Activated T-cell treated with anti-CD3 and anti-CD28 coated beads, Interleukin-2, amount 50 U/mL, for 48 hours (primary cell): Measurements from ENCODE around the gene WIPF1.

Experiments
- DNase-seq, 2 experiments: peaks; one replicate each; pipeline ENCODE4 v3.0.0-alpha.2; 2020

WIPF1 gene

DNA sequence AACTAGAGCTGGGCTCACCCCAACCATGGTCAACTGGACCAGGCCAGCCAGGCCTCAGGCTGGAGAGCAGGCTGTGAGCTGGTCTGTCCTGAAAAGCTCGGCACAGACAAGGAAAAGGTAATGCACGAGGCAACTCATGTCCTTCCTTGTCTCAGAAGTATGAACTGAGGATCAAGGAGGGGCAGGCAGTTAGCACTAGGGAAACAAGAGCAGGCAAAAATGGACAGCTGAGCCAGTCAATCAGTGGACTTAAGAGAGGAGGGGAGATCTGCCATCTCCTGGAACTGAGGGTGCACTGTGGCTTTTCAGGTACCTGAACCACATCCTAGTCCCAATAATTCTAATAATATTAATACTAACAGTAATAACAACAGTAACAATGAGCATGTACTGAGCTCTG lies 20.6 kb upstream of the WIPF1 start:
- no peak for DNase-seq

DNA sequence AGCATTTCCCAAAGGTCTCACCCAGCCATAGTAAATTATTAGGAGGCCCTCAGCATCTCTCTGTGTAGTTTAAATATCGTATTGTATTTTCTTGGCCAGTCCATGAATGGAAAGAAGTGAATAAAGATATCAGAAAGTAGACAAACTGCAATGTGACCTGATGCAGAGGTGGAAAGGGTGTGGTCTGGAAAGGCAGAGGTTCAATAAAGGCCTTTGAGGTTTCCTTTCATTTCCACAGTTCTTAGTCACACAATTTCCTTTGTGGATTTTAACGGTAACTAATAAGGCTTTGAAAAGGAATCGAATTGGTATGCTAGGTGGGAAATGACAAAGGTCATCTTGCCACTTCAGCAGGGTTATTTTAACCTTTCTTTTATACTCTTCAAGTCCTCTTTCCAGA lies 20.1 kb upstream of the WIPF1 start:
- DNase-seq: no peak

DNA sequence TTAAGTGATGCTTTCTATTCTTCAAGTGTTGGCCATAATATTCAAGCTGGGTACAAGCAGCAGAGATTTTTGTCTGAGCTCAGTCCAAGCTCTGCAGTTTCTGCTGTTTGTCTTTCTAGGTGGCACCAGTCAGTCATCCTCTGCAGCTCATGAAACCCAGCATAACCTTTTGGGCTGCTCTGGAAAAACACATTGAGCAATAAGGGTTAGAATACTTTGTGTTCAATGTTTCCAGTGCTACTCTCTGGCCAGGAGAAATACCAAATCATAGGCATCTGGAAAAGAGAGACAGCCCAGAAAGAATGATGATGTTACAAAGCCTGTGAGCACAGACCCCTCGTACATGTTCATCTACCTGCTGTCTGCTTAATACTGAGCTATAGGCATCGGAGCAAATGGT lies 19.5 kb upstream of the WIPF1 start:
- no peak for DNase-seq

DNA sequence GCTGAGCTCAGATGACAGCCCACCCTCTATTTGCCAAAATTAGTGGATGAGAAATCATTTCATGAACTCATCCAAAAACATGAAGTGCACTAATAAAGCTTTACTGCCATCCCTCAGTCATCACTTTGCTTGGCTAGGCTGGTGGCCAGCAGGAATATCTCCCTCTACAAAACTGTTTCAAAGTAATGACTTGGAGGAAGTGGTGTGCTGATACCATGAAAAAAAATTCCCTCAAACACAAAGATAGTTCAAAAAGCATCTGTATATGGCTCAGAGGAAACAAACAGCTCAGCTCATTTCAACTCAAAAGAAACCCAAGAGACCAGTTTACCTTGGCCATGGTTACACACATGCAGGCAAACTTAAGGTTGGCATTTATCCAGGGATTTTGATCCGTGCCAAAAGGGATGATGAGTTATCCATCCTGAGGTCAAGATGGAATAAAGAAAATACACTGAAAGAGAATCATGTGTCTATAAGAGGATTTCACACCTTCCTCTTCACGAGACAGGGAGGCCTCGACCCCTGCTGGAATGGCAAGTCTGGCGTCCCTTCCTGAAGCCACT lies 18.4 kb upstream of the WIPF1 start:
- DNase-seq: no peak

DNA sequence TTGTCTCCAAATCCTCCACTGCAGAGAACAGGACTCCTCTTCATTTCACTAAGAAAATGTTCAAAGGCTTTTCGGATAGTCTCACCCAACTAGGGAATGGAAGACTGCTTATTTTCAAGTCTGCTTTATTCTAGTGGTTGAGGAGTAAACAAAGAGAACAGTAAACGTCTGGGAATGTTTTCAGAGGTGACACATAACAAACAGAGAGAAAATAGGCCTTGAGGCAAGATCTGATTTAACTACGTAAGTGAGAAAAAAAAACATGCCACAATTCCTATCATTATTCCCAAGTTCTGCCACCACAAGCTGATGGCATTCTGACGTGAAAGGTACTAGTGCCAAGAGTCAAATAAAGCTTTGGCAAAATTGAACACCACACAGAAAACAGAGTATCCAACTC lies 16.7 kb upstream of the WIPF1 start:
- DNase-seq: no peak

DNA sequence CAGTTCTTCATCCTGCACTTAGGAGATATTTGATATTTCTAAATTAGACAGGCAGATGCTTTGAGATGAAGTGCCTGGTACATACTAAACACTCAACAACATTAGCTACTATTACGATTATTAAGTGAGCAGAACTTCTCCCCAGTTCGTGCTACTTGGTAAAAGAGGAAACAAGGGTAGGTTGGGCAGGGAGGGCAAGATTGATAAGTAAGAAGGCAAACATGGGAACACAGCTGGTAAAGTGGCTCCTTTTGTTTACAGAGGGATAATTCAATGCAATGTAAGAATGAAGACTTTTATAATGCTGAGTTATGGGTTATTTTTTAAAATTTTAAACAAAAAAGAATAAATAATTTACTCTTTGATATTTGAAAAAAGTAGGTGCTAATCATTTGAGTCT lies 15.9 kb upstream of the WIPF1 start:
- DNase-seq: no peak

DNA sequence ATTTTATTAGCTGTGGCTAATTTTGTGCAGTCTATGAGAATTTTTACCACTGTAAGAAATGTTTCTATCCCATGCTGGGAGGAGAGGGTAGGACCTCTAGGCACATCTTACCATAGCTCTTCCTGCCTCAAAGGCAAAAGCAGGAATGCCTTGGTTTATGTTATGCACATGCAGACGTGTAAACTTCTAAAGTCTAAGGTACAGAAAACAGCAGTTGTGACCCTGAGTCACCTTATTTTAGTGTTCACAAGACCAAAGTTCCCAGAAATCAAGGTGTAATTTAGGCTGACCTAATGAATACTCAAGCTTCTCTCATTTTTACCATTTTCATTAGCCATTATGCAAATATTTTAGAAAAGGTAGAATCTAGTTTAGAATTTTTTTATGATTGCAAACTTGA lies 15.4 kb upstream of the WIPF1 start:
- DNase-seq: no peak

DNA sequence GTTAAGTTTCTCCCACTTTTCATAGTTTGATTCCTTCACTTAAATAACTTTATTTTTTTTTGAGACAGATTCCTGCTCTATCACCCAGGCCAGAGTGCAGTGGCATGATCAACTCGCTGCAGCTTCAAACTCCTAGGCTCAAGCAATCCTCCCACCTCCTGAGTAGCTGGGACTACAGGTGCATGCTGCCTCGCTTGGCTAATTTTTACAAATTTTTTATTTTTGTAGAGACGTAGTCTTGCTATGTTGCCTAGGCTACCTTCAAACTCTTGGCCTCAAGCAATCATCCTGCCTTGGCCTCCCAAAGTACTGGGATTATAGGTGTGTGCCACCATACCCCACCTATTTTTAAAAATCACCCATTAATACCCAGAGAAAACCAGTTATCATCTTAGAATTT lies 14.2 kb upstream of the WIPF1 start:
- no peak for DNase-seq

DNA sequence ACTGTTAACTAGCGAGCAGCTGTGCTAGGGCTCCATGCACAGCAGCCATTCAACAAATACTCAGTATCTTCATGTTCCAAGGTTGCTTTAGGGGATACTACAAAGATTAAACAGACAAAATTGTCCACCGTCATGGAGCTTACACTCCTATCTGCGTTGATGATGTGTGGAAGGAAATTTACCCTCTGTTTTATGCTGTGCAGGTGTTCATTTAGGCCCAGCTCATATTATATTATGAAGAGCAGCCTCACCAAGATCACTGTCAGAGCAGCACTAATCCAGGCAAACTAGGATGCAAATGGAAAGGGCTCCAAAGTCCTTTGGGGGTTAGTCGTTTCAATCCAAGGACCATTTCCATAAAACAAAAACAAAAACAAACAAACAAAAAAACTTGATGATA lies 13.4 kb upstream of the WIPF1 start:
- no peak for DNase-seq

DNA sequence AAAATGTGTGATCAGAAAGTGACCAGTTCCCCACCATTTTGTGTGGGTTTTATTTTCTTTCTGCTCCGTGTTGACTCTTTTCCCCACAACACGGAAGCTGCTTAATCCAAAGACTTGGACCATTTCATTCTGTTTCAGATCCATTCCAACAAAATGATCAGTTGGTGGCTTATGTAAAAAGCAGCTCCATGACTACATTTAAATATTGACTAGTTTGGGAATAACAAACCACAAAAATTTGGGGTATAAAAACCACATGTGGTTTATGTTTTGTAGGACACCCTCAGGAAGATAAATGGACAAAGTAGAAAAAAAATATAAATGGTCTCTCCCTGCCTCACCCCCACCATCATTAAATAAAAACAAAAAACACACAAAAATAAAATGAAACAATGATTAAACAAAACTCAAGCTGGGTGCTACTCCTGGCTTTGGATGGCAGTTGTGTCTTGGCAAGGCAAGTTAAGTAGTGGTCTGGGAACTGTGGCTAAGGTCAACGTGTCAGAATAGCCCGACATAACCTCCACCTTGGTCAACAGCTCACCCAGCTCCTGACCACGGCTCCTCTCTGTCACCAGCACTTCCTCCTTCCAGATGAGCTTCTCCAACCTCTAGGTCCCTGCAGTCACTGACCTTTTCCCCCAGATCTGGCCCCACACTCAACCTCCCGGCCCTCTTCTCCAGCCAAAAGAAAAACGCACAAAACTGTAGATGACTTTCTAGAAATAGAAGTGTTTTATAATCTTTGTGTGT lies 12.8 kb upstream of the WIPF1 start:
- DNase-seq: peak; percentile 27 to 44

DNA sequence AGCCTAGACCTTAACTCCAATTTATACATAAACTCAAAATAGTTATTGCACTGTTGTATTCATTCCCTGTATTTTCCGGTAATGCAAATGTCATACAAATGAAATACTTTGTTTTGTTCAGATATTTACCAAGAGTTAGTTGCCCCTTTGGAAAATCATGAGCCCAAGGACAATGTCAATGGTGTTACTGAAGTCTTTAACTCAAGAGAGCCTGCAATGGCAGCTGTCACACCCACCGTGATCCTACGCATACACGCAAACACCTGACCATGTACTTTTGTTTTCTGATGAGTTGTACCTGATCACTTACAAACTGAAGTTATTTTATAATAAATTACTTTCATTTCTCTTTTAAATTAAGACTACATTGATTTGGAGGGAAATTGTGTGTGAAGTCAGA lies 11.7 kb upstream of the WIPF1 start:
- DNase-seq: no peak

DNA sequence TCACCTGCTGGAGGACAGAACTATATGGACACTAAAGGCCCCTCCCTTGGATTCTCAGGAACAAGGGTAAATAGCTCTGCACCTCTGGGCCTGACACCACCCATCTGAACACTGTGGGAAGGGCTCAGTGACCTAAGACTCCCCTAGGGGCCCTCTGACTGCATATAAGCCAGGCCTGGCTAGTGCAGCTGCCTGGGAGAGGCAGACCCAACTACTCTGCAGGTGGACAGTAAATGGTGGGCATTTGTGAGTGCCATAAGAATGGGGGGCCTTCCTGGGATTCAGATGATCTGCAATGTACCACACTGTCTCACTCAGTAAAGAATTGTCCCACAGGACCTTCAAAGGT lies 11.2 kb upstream of the WIPF1 start:
- DNase-seq: peak in 1 of 2 experiments; percentile 45

DNA sequence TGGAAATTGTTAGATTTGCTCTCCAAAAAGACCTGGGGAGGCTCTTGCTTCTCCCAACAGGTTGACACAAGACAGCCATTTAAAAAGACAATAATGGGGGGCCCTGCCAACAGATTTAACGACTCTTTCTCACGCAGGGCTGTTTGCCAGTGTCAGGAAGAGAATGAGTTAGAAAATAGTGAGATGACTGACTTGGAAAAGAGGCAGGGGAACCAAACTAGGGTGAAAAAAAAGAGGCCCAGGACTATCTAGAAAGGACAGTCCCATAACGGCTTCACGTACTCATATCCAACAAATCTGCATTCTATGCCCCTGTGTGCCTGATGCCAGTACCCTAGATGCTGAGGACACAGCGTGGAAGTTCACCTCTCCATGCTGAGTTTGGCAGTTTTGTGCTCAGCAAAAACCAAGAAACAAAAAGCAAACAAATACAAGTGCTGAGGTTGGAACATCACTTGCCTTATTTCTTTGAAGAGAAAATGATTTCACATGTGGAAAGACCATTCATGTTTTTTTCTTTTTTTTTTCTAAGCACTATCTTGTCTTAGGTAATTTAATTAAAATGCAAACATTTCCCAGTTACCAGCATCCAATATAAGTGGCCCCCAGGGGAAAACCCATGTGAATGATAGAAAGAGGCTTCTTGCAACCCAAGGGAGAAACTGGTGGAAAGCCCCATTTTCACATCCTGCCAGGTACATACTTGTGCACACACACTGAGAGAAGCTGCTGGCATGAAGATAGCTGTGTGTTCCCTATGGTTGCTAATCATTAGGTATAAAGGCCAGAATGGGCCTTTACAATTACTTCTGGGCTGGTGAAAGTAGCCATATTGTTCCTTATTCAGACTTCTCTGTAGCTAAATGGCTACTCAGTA lies 10.6 kb upstream of the WIPF1 start:
- DNase-seq: peak in 1 of 2 experiments; percentile 52

DNA sequence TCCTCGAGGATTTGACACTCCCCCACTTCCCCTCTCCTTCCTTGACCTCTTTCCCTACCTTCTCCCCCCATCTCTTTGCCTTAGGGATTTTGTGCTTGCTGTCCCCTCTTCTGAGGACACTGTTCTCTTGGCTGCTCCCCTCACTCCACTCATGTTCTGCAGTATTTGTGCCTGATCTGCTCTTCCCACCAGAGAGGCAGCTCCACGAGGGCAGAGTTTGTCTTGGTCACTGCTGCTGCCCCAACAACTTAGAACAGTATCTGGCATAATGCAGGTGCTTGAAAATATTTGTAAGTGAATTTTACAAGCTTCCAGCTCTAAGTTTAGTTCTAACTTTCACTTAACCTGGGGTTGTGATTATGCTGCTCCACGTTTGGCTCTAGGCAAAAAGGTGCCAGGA lies 10.0 kb upstream of the WIPF1 start:
- no peak for DNase-seq

DNA sequence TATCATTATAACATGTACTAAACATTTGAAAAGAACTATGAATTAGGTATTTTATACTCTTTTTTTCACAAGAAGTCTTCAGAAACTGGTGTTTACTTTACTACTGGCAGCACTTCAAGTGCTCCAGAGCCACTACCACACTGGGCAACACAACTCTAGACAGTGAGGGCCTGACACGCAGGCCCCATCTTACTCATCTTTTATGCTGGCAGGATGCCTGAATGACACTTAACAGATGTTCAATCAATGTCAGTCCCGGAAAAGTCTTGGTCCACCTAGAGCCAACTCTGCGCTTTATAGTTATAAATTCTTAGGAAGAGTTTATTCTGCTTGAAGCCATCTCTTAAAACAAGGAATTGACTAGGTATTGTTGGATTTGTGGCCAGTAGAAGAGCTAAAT lies 8.7 kb upstream of the WIPF1 start:
- DNase-seq: peak in 1 of 2 experiments; percentile 60

DNA sequence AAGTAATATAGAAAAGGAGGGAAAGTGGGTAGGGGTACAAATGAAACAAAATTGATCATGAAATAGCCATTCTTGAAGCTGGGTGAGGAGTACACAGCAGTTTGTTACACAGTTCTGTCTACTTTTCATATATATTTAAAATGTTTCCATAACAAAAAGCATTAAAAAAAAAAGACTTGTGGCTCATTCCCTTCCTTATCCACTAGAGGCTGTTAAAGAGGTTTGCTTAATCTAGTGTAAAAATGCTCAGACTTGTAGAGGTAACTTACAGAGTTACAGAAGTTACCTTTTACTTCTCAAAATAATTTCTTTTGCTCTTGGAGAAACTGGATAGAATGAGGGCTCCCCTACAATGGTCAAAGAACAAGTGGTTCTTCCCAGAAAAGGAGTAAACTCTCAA lies 8.1 kb upstream of the WIPF1 start:
- no peak for DNase-seq

DNA sequence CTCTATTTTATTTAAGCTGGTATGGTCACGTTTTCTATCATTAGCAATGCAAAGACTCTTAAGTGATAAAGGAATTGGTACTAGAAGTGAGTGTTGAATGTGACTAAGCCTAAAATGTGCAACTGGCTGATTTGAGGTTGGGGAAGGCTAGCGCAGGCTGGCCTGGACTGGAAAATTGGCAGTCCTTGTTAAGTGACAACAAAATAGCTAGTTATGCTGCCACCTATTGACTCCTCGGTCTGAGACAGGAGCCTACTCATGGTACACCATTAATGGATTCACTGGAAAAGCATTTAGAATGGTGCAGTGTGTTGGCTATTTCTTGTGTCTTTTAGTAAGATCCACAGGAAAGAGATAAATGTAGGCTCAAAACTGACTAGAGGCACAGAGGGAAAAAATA lies 5.7 kb upstream of the WIPF1 start:
- DNase-seq: peak in 1 of 2 experiments; percentile 59

DNA sequence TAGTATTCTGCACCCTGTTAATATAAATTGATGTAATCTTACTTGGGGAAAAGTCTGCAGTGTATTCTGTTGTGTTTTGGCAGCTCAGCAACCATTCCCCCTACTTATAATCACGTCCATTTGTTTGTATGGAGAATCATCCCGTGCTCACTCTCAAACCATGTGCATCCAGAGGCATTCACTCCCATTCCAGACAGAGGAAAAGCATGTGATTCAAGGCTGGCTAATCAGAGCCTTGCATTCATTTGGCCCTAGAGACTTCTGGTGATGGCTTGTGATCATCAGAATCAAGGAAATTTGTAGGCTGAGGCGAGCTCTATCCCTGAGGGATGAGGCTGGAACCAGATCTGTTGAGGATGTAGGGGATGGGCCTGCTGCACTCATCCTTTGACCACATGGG lies 5.1 kb upstream of the WIPF1 start:
- DNase-seq: no peak

DNA sequence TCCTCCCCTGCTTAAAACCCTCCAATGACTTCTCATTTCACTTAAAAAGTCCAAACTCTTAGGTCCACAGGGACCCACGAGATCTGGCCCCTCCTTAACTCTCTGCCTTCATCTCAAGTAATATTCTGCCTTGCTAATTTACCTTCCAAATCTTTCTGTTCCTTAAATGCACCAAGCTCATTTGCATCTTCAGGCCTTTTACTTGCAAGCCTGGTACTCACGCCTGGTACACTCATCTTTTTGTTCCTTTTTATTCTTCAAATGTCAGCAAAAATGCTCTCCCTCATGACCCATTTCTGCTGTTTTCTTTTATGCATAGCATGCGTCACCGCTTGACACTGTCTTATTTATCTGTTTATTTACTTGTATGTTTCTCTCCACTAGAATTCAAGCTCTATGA lies 2.7 kb upstream of the WIPF1 start:
- DNase-seq: no peak

DNA sequence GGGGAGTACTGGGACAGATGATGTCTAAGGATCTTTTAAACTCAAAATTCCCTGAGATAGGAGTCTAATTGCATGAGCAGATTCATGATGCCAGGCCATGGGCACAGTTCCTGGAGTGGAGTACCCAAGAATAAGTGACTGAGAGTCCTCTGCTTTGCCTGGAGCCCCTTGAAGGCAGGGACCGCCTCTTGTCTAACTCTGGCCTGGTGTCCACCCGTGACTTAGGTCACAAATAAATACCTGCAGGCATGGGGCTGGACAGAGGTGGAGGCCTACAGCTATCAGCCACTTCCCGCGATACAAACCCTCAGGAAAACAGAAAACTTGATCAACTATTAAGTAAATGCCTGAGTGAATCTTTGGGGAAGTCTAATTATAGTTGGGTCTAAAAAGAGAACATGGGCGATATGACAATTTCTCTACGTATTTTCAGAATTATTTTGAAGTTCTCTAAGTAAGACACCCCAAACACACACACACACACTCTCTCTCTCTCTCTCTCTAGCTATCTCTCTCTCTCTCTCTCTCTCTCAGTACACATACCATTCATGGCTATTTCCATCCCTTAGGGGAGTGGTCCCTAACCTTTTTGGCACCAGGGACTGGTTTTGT lies 1.8 kb upstream of the WIPF1 start:
- DNase-seq: no peak

DNA sequence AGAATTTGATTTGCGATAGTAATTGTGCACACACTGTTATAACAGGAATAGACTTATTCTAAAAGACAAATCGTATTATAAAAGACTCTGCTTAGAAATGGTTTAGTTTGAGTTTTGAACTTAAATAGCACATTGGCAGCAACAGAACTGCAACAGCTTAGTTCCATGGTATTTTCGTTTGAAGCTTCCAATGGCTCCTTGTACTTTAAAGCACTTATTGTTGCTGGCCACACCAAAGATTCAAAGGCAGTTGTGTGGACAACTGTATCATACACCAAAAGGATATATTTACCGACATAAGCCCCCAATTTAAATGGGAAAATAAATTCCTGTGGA lies 627 bp downstream of the WIPF1 start:
- DNase-seq: no peak

DNA sequence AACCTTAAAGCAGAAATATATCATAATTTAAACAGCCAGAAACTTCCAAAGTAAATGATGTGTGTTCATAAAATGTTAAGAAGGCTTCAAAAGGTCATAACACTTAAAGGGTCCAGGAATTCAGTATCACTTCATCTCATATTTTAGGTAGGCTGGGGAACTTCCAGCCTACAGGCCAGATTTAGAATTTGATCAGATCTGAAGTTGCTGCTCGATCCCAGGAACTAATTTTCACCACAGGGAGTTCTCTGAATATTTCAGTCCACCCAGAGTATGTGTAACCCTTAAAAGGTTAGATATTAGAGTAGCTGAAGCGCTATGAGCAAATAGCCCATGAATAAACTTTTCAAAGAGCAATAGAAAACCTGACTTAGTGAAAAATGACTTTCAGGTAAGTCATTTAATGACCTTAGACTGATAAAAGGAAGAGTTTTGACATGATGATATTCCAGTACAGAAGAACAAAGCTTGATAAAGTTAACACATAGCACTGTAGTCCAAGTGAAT lies 1.7 kb downstream of the WIPF1 start:
- DNase-seq: peak in 1 of 2 experiments; percentile 17

DNA sequence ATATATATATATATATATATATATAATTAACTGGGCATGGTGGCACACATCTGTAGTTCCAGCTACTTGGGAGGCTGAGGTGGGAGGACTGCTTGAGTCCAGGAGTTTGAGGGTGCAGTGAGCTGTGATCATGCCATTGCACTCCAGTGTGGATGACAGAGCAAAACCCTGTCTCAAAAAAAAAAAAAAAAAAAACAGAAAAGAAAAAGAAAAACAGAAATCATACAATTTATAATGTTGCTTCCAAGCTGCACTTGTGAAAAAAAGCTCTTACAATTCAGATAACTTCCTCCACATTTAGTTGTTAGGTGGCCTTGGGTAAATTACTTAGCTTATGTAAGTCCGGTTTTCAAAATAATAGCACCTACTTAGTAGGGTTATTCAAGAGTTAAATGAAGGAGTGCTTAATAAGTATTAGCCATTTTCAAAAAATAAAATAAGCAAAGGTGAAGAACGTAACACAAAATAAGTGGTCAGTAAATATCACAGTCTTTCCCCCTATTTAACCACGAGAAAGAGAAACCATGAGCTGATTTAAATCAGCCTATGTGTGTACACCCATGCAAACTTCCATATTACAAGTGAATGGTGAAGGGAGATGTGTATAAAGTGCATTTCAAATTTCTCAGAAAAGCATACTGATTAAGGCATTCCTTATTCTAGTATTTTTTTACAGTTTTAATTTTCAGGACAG lies 2.3 kb downstream of the WIPF1 start:
- no peak for DNase-seq
